Pericardium fibroblast (primary cell): ENCODE data around the gene DMWD. TPM values are rescaled to one million over a fixed set of nuclear protein-coding genes. Genes with fewer than 3 reads are reported as not detected.

Experiments used
- total RNA-seq: library from RNA; depleted of rRNA; stranded (reverse); fragments of >200 nt; gene quantifications from 2 replicates; pipeline ENCODE4 v1.2.3, GENCODE V29; 2015

Gene DMWD, protein sequence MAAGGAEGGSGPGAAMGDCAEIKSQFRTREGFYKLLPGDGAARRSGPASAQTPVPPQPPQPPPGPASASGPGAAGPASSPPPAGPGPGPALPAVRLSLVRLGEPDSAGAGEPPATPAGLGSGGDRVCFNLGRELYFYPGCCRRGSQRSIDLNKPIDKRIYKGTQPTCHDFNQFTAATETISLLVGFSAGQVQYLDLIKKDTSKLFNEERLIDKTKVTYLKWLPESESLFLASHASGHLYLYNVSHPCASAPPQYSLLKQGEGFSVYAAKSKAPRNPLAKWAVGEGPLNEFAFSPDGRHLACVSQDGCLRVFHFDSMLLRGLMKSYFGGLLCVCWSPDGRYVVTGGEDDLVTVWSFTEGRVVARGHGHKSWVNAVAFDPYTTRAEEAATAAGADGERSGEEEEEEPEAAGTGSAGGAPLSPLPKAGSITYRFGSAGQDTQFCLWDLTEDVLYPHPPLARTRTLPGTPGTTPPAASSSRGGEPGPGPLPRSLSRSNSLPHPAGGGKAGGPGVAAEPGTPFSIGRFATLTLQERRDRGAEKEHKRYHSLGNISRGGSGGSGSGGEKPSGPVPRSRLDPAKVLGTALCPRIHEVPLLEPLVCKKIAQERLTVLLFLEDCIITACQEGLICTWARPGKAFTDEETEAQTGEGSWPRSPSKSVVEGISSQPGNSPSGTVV
- total RNA-seq = 25.6 and 27.6 TPM in 2 replicates

DNA sequence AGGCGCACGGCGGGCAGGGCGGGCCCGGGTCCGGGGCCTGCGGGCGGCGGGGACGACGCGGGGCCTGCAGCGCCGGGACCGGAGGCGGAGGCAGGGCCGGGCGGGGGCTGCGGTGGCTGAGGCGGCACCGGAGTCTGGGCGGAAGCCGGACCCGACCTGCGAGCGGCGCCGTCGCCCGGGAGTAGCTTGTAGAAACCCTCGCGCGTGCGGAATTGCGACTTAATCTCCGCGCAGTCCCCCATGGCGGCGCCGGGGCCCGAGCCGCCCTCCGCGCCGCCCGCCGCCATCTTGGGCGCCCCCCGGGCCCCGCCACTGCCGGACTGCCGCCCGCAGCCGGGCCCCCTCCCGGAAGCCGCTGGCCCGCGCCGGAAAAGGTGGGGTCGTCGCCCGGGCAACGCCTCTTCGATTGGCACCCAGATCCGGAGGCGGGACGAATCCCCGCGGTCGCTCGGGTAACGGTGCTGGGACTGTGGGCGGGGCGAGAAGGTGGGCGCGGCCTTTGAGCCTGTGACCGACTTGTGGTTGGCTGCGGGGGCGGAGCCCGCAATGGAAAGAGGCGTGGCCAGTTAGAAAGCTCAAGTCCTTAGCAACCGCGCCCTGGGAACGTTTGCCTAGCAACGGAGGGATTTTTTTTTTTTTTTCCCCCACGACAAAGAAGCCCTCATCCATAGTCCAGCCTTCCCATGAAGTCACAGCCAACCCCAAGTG, at the start of gene DMWD:
TSS of gene DMWD (minus strand) at position 376 of the 708 bp plus-strand sequence. CDS start at position 287, 89 bp downstream.

DNA sequence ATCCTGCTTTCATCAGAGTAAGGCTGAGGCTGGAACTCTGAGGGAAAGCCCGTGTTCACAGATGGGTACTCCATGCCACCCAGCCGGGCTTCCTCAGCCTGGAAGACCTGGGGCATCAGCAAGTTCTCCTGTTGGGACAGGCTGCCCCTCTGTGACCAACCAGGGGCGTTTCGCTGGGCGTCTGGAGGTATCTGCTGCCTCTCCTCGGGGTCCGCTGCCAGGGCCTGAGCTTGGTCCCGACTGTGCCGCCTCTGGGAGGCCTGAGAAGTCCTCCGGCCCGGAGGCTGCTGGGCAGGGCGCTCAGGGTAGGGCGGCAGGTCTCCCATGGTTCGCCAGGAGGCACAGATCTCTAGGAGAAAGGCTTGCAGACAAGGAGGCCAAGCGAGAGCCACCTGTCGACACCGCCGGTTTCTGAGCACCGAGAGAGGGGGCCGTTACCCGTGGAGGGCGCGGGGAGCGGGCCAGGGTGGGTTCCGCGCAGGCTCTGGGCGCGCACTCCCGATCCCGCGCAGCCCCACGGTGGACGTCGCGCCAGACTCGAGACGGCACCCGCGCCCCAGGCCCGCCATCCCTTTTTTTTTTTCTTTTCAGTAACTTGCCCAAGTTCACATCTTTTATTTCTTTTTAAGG, 22.3 kb upstream of the DMWD start, which contains the start of gene RSPH6A:
TSS of gene RSPH6A (minus strand) at position 458 of the 630 bp plus-strand sequence. CDS start at position 326, 132 bp downstream.

DNA sequence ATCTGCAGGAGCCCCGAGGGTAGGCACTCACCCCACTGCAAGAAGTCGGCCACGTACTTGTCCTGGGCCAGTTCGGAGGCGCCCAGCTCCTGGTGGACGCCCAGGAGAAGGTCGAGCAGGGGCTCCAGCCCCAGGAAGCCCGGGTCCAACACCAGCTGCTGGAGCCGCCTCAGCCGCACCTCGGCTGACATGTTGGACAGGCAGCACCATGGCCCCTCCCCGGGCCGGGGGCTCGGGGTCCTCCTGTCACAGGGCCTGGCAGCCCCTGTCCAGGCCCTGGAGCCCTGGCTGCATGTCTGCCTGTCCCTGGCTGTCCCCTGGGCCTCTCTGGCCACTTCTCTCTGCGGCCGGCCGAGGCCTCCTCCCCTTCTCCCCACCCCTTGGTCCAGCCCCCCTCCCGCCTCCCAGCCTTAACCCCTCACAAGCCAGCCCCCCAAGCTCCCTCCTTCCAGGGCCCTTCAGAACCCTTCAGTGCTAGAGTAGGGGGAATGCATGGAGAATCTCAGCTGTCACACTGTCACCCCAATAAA, 10.4 kb downstream of the DMWD start, which contains the start of gene DMPK:
TSS of gene DMPK (minus strand) at position 329 of the 530 bp plus-strand sequence. CDS start at position 191, 138 bp downstream.

DNA sequence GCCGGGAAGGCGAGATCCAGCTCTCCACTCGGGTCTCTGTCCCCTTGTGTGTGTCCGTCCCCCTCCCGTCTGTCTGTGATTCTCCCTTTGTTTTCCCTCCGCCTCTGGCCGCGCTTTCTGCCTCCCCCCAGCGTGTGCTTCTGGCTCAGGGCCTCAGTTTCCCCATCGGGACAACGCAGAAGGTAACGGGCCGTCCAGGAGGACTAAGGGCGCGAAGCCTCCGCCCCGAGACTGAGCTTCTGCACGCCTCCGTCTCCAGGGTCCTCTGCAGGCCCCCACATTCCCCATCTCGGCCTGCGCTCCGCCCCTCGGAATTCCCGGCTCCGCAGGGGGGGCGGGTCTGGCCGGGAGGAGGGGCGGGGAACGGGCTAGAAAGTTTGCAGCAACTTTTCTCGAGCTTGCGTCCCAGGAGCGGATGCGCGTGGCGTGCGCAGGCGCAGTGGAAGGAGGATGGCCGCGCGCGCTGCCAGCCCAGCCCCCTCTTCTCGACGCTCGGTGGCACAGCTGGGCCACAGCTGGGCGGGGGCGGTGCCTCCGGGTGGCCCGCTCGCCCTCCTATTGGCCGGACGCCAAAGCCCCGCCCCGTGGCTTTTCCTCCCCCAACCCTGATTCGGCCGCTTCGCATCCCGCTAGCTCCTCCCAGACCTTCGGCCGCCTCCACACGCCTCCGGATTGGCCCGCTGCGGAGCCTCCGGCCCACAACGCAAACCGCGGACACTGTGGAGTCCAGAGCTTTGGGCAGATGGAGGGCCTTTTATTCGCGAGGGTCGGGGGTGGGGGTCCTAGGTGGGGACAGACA, 23.5 kb downstream of the DMWD start, which contains the start of gene SIX5:
TSS of gene SIX5 (minus strand) at position 269 of the 799 bp plus-strand sequence. CDS start 408 bp downstream, outside the sequence.

DNA sequence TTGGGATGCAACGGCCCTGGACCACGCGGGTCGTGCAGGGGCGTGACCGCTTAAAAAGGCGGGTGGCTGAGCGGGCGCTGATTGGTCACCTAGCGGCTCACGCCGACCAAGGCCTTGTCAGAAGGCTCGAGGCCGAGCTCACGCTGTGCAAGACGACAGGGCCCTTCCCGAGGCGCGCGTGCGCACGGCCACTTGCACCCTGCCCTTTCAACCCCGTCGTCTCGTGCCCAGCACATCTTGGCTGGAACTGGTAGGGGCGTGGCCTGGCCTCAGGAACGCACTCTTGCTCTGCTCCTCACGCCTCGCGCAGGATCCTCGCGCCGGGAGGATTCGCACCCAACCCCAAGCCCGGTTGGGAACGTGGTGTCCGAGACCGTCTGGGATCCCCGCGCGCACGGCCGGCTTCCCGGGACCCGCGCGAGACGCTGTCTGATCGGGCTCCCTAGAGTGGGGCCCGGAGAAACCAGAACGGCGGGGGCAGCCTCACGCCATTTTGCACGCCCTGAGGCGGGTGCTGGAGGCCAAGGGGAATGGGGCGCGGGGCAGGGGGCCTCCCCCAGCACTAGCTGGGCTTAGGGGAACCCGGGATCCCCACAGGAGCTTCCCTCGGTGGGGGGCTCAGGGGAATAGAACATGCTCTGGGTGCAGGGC, 59.4 kb downstream of the DMWD start, which contains the start of gene MEIOSIN:
TSS of gene MEIOSIN (plus strand) at position 280 of the 651 bp plus-strand sequence. CDS start 1,938 bp downstream, outside the sequence.

Other genes starting within 250 kb of the DMWD start
- 8.2 and 9.2 TPM in 2 replicates for gene OPA3, start 208.0 kb downstream of the DMWD start, total RNA-seq
- gene GPR4, start 190.6 kb downstream of the DMWD start, total RNA-seq = 1.5 and 2.0 TPM in 2 replicates
- gene EML2, start 153.4 kb downstream of the DMWD start, total RNA-seq = 12.4 and 18.6 TPM in 2 replicates
- 0.12 TPM in 1 of 2 replicates, not detected in the other for gene GIPR, start 124.6 kb downstream of the DMWD start, total RNA-seq
- gene SNRPD2, start 100.9 kb downstream of the DMWD start, total RNA-seq = 281 and 314 TPM in 2 replicates
- 10.0 and 18.6 TPM in 2 replicates for gene QPCTL, start 100.2 kb downstream of the DMWD start, total RNA-seq
- gene FBXO46, start 61.9 kb downstream of the DMWD start, total RNA-seq = 8.4 and 9.7 TPM in 2 replicates
- not detected in 2 replicates for gene MEIOSIN, start 59.4 kb downstream of the DMWD start, total RNA-seq
- 26.3 and 31.2 TPM in 2 replicates for gene SIX5, start 23.6 kb downstream of the DMWD start, total RNA-seq
- gene DMPK, start 10.4 kb downstream of the DMWD start, total RNA-seq = 29.4 and 32.7 TPM in 2 replicates
- gene RSPH6A, start 22.5 kb upstream of the DMWD start, total RNA-seq = not detected in 2 replicates
- 26.5 and 45.2 TPM in 2 replicates for gene SYMPK, start 70.3 kb upstream of the DMWD start, total RNA-seq
- not detected in 2 replicates for gene FOXA3, start 71.5 kb upstream of the DMWD start, total RNA-seq
- 36.3 and 38.5 TPM in 2 replicates for gene IRF2BP1, start 93.3 kb upstream of the DMWD start, total RNA-seq
- 4.3 and 5.0 TPM in 2 replicates for gene MYPOP, start 109.8 kb upstream of the DMWD start, total RNA-seq
- not detected in 2 replicates for gene NANOS2, start 121.9 kb upstream of the DMWD start, total RNA-seq
- under 0.01 and 0.60 TPM in 2 replicates for gene NOVA2, start 181.0 kb upstream of the DMWD start, total RNA-seq
- gene CCDC61, start 202.6 kb upstream of the DMWD start, total RNA-seq = 2.6 and 8.5 TPM in 2 replicates
- not detected in 2 replicates for gene PGLYRP1, start 230.2 kb upstream of the DMWD start, total RNA-seq
- not detected in 2 replicates for gene IGFL4, start 248.2 kb upstream of the DMWD start, total RNA-seq